ENCODE results near the gene LKAAEAR1. TPM values are rescaled to one million over a fixed set of nuclear protein-coding genes. Genes with fewer than 3 reads are reported as not detected.

LKAAEAR1 gene
- total and polyA plus RNA-seq, 2 of the 13 experiments (the other 11 are each of a cell fraction or from before 2014, with no cell fraction given): not detected

DNA sequence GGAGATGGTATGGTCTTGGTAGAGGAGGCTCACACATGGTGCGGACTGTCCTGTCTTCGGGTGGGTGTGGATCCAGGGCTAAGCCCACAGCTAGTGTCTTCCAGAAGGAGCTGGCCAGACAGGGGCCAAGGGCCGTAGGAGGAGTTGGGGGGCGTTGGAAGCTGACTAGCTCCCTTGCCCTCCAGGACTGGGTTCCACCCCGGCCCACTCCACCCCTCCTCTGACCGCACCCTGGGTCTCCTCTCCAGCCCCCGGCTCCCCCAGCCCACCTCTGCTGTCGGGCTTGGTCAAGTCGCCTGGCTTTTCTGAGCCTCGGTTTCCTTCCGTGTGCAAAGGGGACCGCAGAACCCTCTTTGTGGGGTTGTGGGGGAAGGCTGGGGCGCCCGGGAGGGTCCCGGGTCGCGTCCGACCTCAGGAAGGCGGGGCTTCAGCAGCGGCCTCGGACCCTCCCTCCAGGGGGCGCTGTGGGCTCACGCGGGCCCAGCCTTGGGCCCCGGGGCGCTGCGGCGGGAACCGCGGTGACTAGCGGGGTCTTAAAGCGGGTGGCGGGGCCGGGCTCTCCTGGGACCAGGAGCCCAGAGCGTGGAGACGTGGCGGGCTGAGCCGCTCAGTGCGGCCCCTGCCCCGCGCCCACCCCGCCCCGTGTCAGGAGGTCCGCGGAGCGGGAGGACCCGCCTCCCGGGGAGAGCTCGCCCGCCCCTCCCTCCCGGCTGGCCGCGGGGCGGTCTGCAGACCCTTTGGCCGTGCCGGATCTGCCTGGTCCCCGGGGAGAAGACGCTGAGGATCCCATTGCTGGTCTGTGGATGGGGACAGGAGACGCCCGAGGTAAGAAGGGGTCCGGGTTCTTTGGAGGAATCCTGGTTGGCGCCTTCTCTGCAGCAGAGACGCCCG, 17.8 kb upstream of the LKAAEAR1 start (continued):
- TF ChIP-seq ZNF253 (CRISPR knock-in tag; IDR thresholded peaks at IDR 0.05; ENCODE audit: borderline replicate concordance) (0 out of 2 replicates have a peak, but pooled peaks have one; percentile 22), ZNF747 (CRISPR knock-in tag; IDR thresholded peaks at IDR 0.05; ENCODE audit: borderline replicate concordance) (no peak), KAT8 (CRISPR knock-in tag; IDR thresholded peaks at IDR 0.05) (peak; percentile 27; the same call in 1 of the 2 replicates), ZNF761 (CRISPR knock-in tag; conservative IDR thresholded peaks at IDR 0.05) (0 out of 2 replicates have a peak, but pooled peaks have one; percentile 38), ESRRA (CRISPR knock-in tag; IDR thresholded peaks at IDR 0.05; ENCODE audit: low read depth) (no peak), ZBTB37 (CRISPR knock-in tag; IDR thresholded peaks at IDR 0.05) (no peak), ZUFSP (CRISPR knock-in tag; IDR thresholded peaks at IDR 0.05; ENCODE audit: borderline replicate concordance) (no peak), NR2F1 (CRISPR knock-in tag; IDR thresholded peaks at IDR 0.05) (no peak), ZNF180 (CRISPR knock-in tag; IDR thresholded peaks at IDR 0.05; ENCODE audit: borderline replicate concordance, low read depth) (no peak), SIX4 (CRISPR knock-in tag; IDR thresholded peaks at IDR 0.05) (no peak), ATM (IDR thresholded peaks at IDR 0.05; ENCODE audit: borderline replicate concordance) (no peak), HMGXB4 (CRISPR knock-in tag; IDR thresholded peaks at IDR 0.05; ENCODE audit: borderline replicate concordance in 1 of 2, low read depth in 1 of 2) (peak; percentile 92 to 93), JUN (CRISPR knock-in tag; IDR thresholded peaks at IDR 0.05) (no peak), AGO2 (optimal IDR thresholded peaks at IDR 0.05; ENCODE audit: low read depth, low read length) (no peak), HIVEP1 (CRISPR knock-in tag; IDR thresholded peaks at IDR 0.05) (0 out of 2 replicates have a peak, but pooled peaks have one; percentile 14), ZNF350 (CRISPR knock-in tag; IDR thresholded peaks at IDR 0.05; ENCODE audit: borderline replicate concordance, low read depth) (no peak), LCORL (IDR thresholded peaks at IDR 0.05) (no peak), LCORL (CRISPR knock-in tag; IDR thresholded peaks at IDR 0.05) (0 out of 2 replicates have a peak, but pooled peaks have one; percentile 14)
- TF ChIP-seq, protein P1, sequence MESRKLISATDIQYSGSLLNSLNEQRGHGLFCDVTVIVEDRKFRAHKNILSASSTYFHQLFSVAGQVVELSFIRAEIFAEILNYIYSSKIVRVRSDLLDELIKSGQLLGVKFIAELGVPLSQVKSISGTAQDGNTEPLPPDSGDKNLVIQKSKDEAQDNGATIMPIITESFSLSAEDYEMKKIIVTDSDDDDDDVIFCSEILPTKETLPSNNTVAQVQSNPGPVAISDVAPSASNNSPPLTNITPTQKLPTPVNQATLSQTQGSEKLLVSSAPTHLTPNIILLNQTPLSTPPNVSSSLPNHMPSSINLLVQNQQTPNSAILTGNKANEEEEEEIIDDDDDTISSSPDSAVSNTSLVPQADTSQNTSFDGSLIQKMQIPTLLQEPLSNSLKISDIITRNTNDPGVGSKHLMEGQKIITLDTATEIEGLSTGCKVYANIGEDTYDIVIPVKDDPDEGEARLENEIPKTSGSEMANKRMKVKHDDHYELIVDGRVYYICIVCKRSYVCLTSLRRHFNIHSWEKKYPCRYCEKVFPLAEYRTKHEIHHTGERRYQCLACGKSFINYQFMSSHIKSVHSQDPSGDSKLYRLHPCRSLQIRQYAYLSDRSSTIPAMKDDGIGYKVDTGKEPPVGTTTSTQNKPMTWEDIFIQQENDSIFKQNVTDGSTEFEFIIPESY (CRISPR knock-in tag; IDR thresholded peaks at IDR 0.05): 0 out of 2 replicates have a peak, but pooled peaks have one; percentile 31
- TF ChIP-seq, protein P2, sequence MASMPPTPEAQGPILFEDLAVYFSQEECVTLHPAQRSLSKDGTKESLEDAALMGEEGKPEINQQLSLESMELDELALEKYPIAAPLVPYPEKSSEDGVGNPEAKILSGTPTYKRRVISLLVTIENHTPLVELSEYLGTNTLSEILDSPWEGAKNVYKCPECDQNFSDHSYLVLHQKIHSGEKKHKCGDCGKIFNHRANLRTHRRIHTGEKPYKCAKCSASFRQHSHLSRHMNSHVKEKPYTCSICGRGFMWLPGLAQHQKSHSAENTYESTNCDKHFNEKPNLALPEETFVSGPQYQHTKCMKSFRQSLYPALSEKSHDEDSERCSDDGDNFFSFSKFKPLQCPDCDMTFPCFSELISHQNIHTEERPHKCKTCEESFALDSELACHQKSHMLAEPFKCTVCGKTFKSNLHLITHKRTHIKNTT (CRISPR knock-in tag; IDR thresholded peaks at IDR 0.05): no peak

All from HepG2 (cell line).